SU-DHL-6 (cell line): Measurements from ENCODE around the gene TPD52L2.

ENCODE experiments used
- H2AFZ ChIP-seq: fragments of 200-600 bp; sonication (generic); 2 replicates; pipeline ENCODE4 v1.6.1; 2014; ENCODE audit warnings: low read depth, mild to moderate bottlenecking, moderate library complexity, mixed read lengths, antibody characterized with exemption, low read length; ENCODE audit not compliant: severe bottlenecking
- H3F3A ChIP-seq: fragments of 200-600 bp; shearing (Covaris generic); 2 replicates; pipeline ENCODE4 v1.6.0; 2016; ENCODE audit warnings: antibody characterized with exemption, mild to moderate bottlenecking; ENCODE audit not compliant: insufficient read depth
- H3K27ac ChIP-seq: fragments of 200-600 bp; sonication (generic); 2 replicates; pipeline ENCODE4 v1.5.1; 2016; ENCODE audit warnings: low read depth, mild to moderate bottlenecking, low read length, moderate library complexity, mixed read lengths
- H3K27me3 ChIP-seq: fragments of 200-600 bp; sonication (generic), shearing (Covaris generic); 2 replicates; pipeline ENCODE4 v1.6.0; 2014; ENCODE audit warnings: mild to moderate bottlenecking, low read length
- H3K36me3 ChIP-seq: fragments of 200-600 bp; sonication (generic); 2 replicates; pipeline ENCODE4 v1.6.1; 2014; ENCODE audit warnings: mild to moderate bottlenecking, low read length, mixed read lengths
- H3K4me2 ChIP-seq: fragments of 300-600, 200-600 bp; shearing (Covaris generic), sonication (generic); 2 replicates; pipeline ENCODE4 v1.6.0; 2014; ENCODE audit warnings: low read length, low read depth, mild to moderate bottlenecking; ENCODE audit not compliant: poor library complexity, severe bottlenecking
- H3K4me3 ChIP-seq: fragments of 200-600 bp; sonication (generic); 2 replicates; pipeline ENCODE4 v1.5.1; 2014; ENCODE audit warnings: antibody characterized with exemption, low read length, mild to moderate bottlenecking, mixed read lengths; ENCODE audit not compliant: insufficient read depth, poor library complexity, severe bottlenecking
- H3K79me2 ChIP-seq: fragments of 200-600 bp; sonication (generic); 2 replicates; pipeline ENCODE4 v1.6.1; 2014; ENCODE audit warnings: mild to moderate bottlenecking, low read length, moderate library complexity; ENCODE audit not compliant: insufficient read depth
- H3K9ac ChIP-seq: fragments of 200-600 bp; sonication (generic); 2 replicates; pipeline ENCODE4 v1.7.0; 2014; ENCODE audit warnings: mild to moderate bottlenecking, low read length
- H3K9me2 ChIP-seq: fragments of 200-600 bp; sonication (generic); replicated peaks from 2 replicates; pipeline ENCODE4 v1.6.1; 2014; ENCODE audit warnings: low read length; ENCODE audit not compliant: insufficient read depth
- H3K9me3 ChIP-seq: fragments of 200-600 bp; sonication (generic); 2 replicates; pipeline ENCODE4 v1.6.1; 2014; ENCODE audit warnings: low read length, mixed read lengths; ENCODE audit not compliant: insufficient read depth
- H4K20me1 ChIP-seq: fragments of 200-600 bp; sonication (generic); 2 replicates; pipeline ENCODE4 v1.6.1; 2014; ENCODE audit warnings: low read depth, mild to moderate bottlenecking, antibody characterized with exemption, low read length, moderate library complexity, mixed read lengths
- CTCF ChIP-seq: fragments of 200-600 bp; sonication (generic); IDR thresholded peaks from one replicate; pipeline ENCODE4 v1.5.1; 2017; ENCODE audit warnings: antibody characterized with exemption, mild to moderate bottlenecking, low read length, moderate library complexity; ENCODE audit not compliant: insufficient read depth, poor library complexity, severe bottlenecking
- EZH2phosphoT487 ChIP-seq: fragments of 200-600 bp; sonication (generic), shearing (Covaris generic); conservative IDR thresholded peaks from 2 replicates; pipeline ENCODE4 v1.6.1; 2018; ENCODE audit warnings: mild to moderate bottlenecking, antibody characterized with exemption, low read length, moderate library complexity, mixed read lengths

Gene TPD52L2

DNA sequence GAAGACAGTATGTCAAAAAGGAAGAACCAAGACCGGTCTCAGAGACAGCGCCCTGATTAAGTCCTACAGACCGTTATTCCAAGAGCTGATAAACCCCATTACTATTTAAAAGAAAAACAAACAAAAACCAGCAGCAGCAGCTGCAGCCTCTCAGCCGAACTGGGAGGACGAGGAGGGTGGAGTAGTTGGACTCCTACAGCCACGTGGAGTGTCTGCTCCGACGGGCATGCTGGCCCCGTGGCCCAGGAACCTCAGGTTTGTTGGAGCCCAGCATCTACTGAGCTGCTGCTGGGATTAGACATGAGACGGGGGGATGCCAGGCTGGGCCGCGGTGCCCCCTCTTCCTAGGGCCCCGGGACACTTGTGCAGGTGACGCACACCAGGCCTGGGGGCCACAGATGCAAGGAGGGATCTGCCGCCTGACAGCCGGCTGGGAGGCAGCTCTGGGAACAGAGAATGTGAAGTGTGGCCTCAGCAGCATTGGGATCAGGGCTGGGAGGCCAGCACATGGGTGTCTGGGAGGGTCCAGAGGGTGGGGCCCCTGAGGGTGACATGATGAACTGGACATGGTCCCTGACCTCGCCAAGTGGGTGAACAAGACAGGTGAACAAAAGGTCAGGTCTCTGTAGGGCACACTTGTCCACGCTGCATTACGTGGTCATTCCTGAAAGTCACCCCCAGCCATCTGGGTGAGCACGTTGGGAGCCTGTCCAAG is 31.1 kb upstream of the TPD52L2 start:
- Histone ChIP-seq H3F3A (no peaks in the 10 kb centered on the region), H3K27me3 (no peaks in the 10 kb centered on the region), H3K4me3 (no peak overlapping the region), H3K9me2 (no peaks in the 10 kb centered on the region), H4K20me1 (no peaks in the 10 kb centered on the region), H3K27ac (no peak overlapping the region), H3K36me3 (no peaks in the 10 kb centered on the region), H3K4me2 (no peak overlapping the region), H3K79me2 (no peaks in the 10 kb centered on the region), H3K9me3 (no peaks in the 10 kb centered on the region), H2AFZ (no peak overlapping the region), H3K9ac (no peak overlapping the region)
- TF ChIP-seq CTCF (no peak), EZH2phosphoT487 (no peak)

GRCh38 chr20:63834491-63834880 is 30.6 kb upstream of the TPD52L2 start:
- TF ChIP-seq EZH2phosphoT487 (no peak), CTCF (no peak)
- Histone ChIP-seq H3F3A (no peaks in the 10 kb centered on the region), H3K4me2 (no peak overlapping the region), H3K9me3 (no peaks in the 10 kb centered on the region), H3K9me2 (no peaks in the 10 kb centered on the region), H2AFZ (no peak overlapping the region), H3K4me3 (no peak overlapping the region), H3K79me2 (no peaks in the 10 kb centered on the region), H3K27ac (no peak overlapping the region), H3K27me3 (no peaks in the 10 kb centered on the region), H3K36me3 (no peaks in the 10 kb centered on the region), H4K20me1 (no peaks in the 10 kb centered on the region), H3K9ac (no peak overlapping the region)

DNA sequence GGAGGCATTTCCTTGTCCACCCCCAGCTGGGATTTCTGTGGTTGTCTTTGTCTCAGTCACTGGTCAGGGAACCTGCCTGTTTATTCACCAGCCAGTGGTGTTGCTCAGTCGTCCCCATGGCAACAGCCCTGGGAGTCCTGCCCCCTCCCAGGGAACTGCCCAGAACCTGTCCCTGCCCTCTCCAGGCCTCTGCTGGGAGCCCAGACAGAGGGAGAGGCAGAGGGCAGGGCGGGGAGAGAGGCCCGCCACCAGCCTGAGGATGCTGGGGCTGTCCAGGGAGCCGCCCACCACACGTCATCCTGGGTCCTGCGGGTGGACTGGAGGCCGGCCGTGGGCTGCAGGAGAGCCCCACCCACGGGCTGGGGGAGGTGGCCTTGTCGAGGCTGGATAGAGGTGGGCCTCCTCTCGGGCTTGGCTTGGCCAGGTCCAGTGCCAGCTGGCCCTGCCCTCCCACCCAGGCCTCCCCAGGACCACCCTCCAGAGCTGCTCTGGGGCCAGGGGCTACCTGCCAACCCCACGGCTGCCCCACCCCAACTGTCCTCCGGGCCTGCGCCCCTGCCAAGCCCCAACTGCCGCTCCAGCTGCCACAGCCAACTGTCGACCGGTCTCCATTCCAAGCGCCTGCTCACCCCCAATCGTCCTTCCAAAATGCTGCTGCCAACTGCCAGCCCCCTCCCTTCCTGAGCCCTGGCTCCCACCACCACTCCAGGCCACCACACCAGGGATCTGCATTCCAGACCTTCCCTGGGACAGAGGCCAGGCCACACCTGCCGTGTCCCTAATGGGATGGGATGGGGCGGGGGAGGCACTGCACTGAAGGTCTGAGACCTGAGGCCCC is 29.8 kb upstream of the TPD52L2 start:
- no peaks in the 10 kb centered on the region for H3K79me2 ChIP-seq
- no peak overlapping the region for H3K4me2 ChIP-seq
- no peaks in the 10 kb centered on the region for H3K27me3 ChIP-seq
- H3K36me3 ChIP-seq, result no peaks in the 10 kb centered on the region
- H3K9me3 ChIP-seq, result no peaks in the 10 kb centered on the region
- no peaks in the 10 kb centered on the region for H4K20me1 ChIP-seq
- TF ChIP-seq EZH2phosphoT487 (no peak), CTCF (no peak)
- no peak overlapping the region for H3K4me3 ChIP-seq
- no peaks in the 10 kb centered on the region for H3K9me2 ChIP-seq
- no peaks in the 10 kb centered on the region for H3F3A ChIP-seq
- H3K27ac ChIP-seq, result no peak overlapping the region
- no peak overlapping the region for H2AFZ ChIP-seq
- H3K9ac ChIP-seq, result no peak overlapping the region
